ENCODE data around the gene KLC1.

Gene KLC1

GRCh38 chr14:103707329-103708263 is 78.6 kb downstream of the KLC1 start:
- no peak for FAIRE-seq

DNA sequence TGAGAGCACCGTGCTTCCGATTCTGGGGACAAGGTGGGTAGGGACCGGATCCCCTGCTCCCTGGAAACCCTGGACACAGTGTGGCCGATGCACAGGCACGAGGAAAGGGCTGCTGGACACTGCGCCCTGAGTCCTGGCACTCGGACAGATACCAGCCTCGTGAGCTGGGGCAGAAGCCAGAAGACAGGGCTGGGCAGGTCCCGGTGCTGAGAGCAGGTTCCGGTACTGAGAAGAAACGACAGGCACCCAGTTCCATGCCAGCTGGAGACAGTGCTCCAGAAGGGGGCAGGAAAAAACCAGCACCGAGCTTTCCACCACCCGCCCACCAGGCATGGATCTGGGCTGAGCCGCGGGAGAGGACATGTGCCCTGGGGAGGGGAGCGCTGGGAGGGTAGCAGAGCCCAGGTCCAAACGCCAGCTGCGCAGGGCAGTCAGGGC is 79.8 kb downstream of the KLC1 start:
- FAIRE-seq = no peak

- no peak for FAIRE-seq
These were observed 80.8 kb downstream of the KLC1 start for GRCh38 chr14:103709814-103710213.

DNA sequence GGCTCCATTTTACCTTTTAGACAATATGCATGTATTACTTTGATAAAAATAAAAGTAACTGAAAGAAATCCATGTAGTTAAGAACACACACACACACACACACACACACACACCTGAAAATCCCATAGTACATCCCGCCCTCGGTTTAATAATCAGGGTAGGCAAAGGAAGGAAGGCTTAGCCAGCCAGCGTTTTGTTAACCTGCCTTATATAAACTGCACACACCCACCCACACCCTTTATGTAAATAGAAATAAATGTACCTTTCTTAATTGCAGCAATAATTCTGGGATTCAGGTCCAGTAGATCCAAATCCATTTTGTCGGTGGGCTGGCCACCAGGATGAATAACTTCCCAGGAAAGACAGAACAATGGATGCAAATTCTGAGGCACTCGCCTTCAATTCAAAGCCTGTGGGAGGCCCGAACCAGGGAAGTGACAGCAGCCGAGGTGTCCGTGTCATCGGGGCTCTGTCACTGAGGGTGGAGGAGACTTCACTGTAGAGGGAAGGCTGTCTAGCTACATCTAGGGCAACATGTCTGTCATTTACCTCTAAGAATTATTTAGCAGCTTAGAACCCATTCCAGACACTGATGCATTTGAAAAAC is 81.9 kb downstream of the KLC1 start:
- no peak for FAIRE-seq

DNA sequence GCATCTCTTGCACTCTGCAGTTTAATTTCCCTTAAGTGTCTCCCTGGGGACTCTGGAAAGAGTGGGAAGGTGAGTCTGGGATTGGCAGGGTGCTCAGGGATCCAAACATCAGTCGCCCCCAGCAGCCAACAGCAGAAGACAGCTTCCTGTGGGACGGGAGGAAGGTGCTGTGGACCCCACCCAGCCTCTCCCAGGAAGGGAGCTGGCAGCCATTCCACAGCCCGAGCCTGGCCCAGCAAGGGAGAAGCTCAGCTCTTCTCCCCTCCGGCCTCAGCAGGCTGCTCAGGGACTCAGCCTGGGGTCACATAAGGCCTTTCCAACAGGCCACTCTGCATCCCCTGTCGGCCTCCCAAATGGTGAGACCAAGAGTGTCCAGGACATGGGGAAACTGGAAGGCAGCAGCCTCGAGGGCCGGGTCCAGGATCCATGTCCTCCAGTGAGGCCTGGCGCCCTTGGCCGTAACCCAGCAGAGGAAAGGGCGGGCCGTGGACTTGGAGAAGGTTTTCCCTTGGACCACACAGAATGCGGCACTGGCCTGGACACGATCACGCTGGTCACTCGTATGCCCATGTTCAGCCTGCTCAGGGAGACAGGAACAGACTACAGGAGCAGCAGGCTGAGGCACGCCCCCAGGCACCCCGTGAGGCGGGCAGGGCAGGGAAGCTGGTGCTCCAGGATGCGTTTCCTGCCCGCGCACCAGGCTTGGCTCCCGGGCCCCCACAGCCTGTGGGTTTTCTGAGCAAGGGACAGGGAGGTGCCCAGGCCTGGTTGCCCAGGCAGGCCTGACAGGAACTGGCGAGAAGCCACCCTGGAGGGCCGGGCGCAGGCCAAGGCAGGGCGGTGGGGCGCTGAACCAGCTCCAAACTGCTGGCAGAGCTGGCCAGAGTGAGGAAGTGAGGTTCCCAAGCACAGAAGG is 82.8 kb downstream of the KLC1 start:
- no peak for FAIRE-seq

DNA sequence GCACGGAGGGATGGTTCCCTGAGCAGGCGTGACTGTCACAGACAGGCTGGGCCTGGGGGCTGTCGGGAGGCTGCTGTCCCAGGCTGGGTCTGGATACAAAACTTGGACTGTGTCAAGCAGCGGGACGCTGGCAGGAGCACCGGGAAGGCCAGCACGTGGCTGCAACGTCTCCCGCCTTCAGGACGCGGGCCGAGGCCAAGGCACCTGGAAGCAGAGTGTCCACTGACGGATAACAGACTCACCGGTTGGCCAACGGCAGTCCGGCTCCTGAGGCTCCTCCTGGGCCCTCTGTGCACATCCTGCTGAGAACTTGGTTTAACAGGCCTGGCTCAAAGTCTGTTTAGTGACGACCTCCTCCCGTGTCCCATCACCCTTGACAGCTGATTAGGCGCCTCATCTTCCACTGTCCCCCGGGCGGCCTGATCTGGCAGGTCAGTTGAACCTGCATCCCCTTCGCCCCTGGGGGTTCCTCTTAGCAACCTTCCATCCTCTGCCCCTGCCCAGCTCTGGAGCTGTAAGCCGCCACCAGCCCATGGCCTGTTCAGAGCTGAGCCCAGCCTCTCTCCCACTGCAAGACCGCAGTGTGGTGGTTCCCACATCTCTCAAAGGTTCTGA is 83.7 kb downstream of the KLC1 start:
- no peak for FAIRE-seq

DNA sequence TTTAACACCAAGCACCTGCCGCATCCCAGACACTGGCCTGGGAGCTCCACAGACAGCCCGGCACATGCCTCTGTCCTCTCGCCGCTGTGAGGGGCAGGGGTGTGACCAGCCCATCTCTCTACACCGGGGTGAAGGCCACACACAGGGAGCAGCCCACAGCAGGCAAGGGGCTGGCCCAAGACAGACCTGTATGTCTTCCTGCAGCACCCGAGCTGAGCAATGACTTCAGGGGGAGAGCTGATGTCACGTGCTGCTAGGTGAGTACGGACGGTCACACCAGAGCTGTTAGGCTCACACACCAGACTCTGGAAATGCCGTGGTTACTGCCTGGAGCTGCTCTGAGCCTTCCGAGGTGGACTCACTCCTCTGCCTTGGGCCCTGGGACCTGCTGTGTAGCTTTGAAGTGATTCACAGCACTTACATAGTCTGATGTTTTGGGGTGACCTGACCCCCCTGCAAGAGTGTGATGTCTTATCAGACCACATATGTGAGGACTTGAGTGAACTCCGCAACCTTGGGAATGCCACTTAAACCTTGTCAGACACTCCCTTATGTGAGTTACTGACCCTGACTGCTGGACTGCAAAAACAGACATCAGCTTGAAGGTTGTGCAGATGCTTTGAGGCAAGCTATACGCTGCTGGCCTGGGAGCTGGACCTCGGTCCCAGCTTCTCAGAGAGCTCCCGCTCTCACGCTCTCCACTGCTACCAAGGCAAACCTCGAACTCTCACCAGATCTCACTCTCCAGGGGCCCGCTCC is 84.5 kb downstream of the KLC1 start:
- FAIRE-seq = no peak

GRCh38 chr14:103714063-103714724 is 85.2 kb downstream of the KLC1 start:
- no peak for FAIRE-seq

DNA sequence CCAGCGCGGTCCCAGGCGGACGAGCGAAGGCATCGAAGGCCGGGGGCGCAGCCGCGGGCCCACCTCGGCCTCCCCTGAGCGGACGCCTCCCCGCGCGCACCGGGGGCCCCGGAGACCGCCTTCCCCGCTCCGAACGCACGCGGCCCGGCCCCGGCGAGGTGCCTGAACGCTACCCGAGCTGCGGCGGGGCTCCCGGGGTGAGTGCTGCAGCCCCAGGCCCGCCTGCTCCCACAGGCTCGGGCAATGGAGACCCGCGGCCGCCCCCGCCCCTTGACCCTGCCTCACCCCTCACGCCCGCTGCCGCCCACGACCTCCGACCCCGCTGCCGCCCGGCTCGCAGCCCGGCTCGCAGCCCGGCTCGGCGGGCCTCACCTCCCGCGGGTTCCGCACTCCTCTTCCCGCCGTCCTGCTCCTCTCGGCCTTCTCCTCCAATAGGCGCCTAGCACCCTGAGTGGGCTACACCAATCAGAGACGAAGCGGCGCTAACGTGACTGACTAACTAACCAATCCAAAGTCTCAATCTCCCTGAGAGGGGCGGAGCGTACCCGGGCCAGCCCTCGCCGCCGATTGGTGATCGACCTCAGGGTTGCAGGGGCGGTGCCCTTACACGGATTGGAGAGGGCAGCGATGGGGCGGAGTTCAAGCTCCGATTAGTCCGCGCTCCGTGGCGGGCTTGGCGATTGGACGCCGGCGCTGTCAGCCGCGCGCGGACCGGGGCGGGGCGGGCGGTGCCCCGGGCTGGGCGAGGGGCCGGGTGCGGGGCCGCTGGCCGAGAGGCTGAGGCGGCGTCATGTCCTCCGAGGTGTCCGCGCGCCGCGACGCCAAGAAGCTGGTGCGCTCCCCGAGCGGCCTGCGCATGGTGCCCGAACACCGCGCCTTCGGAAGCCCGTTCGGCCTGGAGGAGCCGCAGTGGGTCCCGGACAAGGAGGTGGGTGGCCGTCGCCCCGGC is 86.3 kb downstream of the KLC1 start, which contains the start of the genes XRCC3 and ZFYVE21:
XRCC3 (minus strand) TSS at position 400 of the 949 bp plus-strand sequence. CDS start 4,364 bp downstream, outside the sequence.
ZFYVE21 (plus strand) TSS at position 759 of the 949 bp plus-strand sequence; CDS start at position 791, 32 bp downstream.
- peak; percentile 94 for FAIRE-seq

- FAIRE-seq = no peak
These were observed 87.2 kb downstream of the KLC1 start for GRCh38 chr14:103716091-103716801.

DNA sequence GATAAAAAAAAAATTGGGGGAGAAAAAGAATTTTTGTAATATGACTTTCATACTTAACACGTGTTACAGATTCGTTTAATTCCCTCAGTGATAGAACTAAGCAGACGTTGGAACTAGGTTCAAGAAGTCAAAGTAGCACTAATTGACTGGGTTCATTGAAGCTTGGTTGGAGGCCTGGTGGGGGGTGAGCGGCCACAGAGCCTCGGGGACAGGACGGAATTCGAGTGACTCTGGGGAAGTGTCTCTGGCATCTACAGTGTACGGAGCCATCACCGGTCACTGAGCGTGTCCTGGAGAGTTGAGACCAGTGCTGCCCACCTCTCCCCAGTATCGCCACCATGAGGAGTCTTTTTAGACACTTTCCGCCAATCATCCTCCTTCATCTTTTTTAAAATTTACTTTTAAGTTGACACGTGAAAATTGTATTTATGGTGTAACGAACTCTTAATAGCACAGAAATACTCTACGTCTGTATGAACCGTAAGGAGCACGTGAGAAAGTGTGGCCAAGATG is 87.9 kb downstream of the KLC1 start:
- no peak for FAIRE-seq

DNA sequence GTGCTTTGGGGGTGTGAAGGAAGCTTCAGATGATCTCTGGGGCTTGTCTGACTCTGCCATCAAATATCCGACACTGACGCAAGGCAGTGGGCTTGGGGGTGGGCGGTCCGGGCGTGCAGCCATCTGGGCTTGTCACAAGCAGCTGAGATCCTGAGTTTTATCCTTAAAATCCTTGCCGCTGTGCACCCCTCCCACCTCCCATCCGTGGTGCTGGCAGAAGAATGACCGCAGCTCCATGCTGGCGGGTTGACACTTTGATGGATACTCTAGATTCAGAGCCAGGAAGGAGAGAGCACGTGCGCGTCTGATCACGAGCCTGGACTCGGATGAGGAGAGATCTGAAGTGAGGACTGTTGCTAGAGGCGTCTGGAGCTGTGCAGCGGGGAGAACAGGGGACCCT is 89.6 kb downstream of the KLC1 start:
- FAIRE-seq = no peak

DNA sequence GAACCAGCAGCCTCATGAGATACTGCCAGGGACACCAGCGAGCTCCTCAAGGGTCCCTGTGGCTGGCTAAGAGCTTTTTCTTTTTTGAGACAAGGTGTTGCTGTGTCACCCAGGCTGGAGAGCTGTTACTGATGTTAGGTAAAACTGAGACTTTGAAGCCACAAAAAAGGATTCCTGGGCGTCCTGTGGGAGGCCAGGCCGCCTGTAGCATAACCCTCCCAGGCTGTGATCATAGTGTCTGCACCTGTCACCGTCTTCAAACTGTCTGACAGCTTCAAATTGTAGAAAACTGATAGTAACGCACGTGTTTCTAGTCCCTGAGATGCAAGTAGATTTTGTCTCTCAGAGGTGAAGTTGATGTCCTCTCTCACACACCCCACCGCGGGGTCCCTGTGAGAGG is 90.7 kb downstream of the KLC1 start:
- FAIRE-seq = no peak

DNA sequence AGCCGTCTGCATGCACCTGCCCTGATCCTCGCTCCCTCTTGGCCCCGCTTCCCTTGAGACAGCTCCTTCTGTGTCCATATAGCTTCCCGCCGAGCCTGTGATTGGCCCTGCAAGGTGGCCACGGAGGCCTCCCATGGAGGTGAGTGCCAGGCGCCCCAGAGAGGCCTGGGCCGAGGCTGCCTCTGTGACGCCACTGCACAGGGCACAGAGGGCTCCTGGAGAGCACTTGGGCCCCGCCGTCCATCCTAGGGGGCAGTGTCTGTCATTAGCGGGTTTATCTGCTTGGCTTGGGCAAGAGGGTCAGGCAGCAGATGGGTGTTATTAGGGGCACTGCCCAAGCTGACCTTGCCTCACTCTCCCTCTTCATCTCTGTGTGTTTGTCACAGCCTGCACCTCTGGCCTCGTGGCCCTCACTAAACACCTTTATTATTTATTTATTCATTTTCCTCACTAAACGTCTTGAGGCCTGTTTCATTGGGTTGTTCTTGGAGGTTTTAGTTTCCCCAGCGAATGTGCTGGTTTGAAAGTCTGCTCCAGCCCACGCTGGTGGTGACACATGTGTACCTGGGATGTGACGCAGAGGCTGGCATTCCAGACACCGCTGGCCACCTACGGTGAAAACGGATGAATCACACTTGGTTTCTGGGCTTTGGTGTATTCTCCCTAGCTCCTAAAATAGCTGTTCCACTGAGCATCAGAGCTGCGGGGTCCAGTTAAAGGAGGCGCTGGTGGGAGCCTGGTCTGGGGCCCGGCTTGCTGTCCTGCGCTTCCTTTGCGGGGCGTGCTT is 92.5 kb downstream of the KLC1 start:
- no peak for FAIRE-seq

DNA sequence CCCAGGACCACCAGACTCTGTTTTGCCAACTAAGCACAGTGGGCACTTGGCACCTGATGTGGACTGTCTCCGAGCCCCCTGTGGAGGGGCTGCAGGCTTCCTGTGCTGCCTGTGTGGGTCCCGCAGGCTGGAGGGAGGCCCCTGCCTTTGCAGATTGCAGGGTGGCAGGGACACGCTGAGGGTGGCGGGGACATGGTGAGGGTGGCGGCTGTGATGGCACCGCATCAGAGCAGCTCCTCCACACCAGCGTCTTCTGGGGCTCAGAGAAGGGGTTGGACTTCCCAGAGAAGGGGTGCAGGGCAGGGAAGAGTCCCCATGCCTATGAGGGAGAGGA is 94.7 kb downstream of the KLC1 start:
- no peak for FAIRE-seq

GRCh38 chr14:103724116-103724515 is 95.1 kb downstream of the KLC1 start:
- FAIRE-seq = no peak

DNA sequence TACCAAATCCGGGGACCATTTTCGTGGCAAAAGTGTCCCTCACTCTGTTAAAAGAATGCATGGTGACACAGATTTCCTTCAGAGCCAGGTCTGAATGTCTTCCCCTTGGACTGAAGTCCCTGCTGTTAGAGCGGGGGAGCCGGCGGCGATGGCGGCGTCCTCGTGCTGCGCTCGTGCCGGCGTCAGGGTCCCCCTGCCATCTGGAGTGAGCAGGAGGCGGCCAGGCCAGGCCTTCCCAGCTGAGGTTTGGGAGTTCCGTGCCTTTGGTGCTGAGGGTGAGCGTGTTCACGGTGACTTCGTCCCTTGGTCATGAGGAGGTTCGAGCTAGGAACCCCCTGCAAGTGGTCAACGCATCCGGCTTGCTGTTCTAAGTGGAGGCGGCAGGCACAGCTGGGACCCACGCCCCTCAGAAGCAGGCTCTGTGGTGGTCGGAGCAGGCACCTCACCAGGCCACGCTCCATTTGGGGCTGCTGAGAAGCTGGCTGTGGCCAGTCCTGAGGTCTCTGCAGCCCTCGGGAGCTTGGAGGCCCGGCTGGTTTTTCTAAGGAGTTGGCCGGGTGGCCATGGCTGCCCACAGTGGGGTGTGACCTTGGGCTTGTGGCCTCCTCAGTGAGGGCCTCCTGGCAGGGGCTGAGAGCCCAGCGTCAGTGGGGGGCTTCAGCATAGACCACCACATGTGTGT is 96.1 kb downstream of the KLC1 start:
- FAIRE-seq = no peak

Data from TTC549 (cell line).